OCI-M1 (cell line): Measurements from ENCODE around the gene OR6C70.
A peak's percentile ranks its signal among the peaks of the same experiment; 100 is the strongest.
"Not testable (repeated sequence)": the region's sequence is repeated elsewhere in the genome, so short reads cannot be mapped to it uniquely, and the experiment has no call there.

Experiments
- DNase-seq: peaks from one replicate; lab custom pipeline; 2025; lab: John Stamatoyannopoulos, UW

The OR6C70 gene

GRCh38 chr12:55470088-55470829 is at the start of gene OR6C70:
OR6C70 (minus strand) TSS chr12:55470138; CDS start chr12:55470138, 0 bp downstream.
- DNase-seq, result no peak

GRCh38 chr12:55516391-55516790 is 46.5 kb upstream of the OR6C70 start:
- no peak for DNase-seq

GRCh38 chr12:55515696-55516095 is 45.8 kb upstream of the OR6C70 start:
- peak; percentile 40 for DNase-seq

- no peak for DNase-seq
Measured at GRCh38 chr12:55501601-55502000, 31.7 kb upstream of the OR6C70 start.

GRCh38 chr12:55499810-55500252 is 29.9 kb upstream of the OR6C70 start:
- peak; percentile 93 for DNase-seq

GRCh38 chr12:55499231-55499630 is 29.3 kb upstream of the OR6C70 start:
- DNase-seq, result peak; percentile 34

- peak; percentile 19 for DNase-seq
Measured at GRCh38 chr12:55495490-55495889, 25.6 kb upstream of the OR6C70 start.

- DNase-seq, result no peak
Measured at GRCh38 chr12:55492078-55492477, 22.1 kb upstream of the OR6C70 start, which contains the start of gene OR6C68. OR6C68 (plus strand) TSS chr12:55492378; CDS start chr12:55492378, 0 bp downstream.

GRCh38 chr12:55484284-55484683 is 14.3 kb upstream of the OR6C70 start:
- not testable (repeated sequence) for DNase-seq

- DNase-seq, result not testable (repeated sequence)
Measured at GRCh38 chr12:55479136-55479535, 9.2 kb upstream of the OR6C70 start.

GRCh38 chr12:55472264-55472663 is 2.3 kb upstream of the OR6C70 start:
- peak; percentile 34 for DNase-seq

- peak; percentile 24 for DNase-seq
Measured at GRCh38 chr12:55469291-55469690, 647 bp downstream of the OR6C70 start.

- DNase-seq, result no peak
Measured at GRCh38 chr12:55467836-55468235, 2.1 kb downstream of the OR6C70 start.

- DNase-seq, result not testable (repeated sequence)
Measured at GRCh38 chr12:55464926-55465325, 5.0 kb downstream of the OR6C70 start.

- DNase-seq, result no peak
Measured at GRCh38 chr12:55448825-55449224, 21.1 kb downstream of the OR6C70 start.

- DNase-seq, result peak; percentile 60
Measured at GRCh38 chr12:55446326-55446725, 23.6 kb downstream of the OR6C70 start.

- DNase-seq, result no peak
Measured at GRCh38 chr12:55445357-55445756, 24.6 kb downstream of the OR6C70 start.

- no peak for DNase-seq
Measured at GRCh38 chr12:55443776-55444175, 26.2 kb downstream of the OR6C70 start, which contains the start of gene OR6C2. OR6C2 (plus strand) TSS chr12:55444076; CDS start chr12:55452214, 8,138 bp downstream.

GRCh38 chr12:55441233-55441632 is 28.7 kb downstream of the OR6C70 start:
- DNase-seq, result peak; percentile 31

GRCh38 chr12:55428331-55429243 is 41.4 kb downstream of the OR6C70 start:
- peak; percentile 7 for DNase-seq

GRCh38 chr12:55425954-55426353 is 44.0 kb downstream of the OR6C70 start, which contains the start of gene OR6C76:
OR6C76 (plus strand) TSS chr12:55426254; CDS start chr12:55426254, 0 bp downstream.
- no peak for DNase-seq

- no peak for DNase-seq
Measured at GRCh38 chr12:55420307-55420962, 49.5 kb downstream of the OR6C70 start.
